ENCODE data around the gene TMEM106B. TPM values are rescaled to one million over a fixed set of nuclear protein-coding genes. Genes with fewer than 3 reads are reported as not detected.
"Not testable (repeated sequence)": the region's sequence is repeated elsewhere in the genome, so short reads cannot be mapped to it uniquely, and the experiment has no call there.

Gene TMEM106B
- total and polyA plus RNA-seq, 2 of the 4 experiments (the other 2 are of a cell fraction), result 24.7 to 59.5 TPM

DNA sequence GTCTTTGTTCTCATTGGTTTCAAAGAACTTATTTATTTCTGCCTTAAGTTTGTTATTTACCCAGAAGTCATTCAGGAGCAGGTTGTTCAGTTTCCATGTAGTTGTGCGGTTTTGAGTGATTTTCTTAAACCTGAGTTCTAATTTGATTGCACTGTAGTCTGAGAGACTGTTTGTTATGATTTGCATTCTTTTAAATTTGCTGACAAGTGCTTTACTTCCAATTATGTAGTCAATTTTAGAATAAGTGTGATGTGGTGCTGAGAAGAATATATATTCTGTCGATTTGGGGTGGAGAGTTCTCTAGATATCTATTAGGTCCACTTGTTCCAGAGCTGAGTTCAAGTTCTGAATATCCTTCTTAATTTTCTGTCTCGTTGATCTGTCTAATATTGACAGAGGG lies 43.0 kb upstream of the TMEM106B start:
- intact Hi-C loops (cut with micrococcal nuclease); H4K8ac ChIP-seq (ENCODE audit: low read depth in 2 of 2, low read length in 2 of 2); H2BK5ac ChIP-seq (ENCODE audit: low read depth, low read length, poor library complexity, severe bottlenecking); H2AK9ac ChIP-seq (replicated peaks; ENCODE audit: low read depth, low read length, poor library complexity); H3K36me3 ChIP-seq (ENCODE audit: control insufficient read depth, insufficient read depth, low read length); H3K79me1 ChIP-seq (ENCODE audit: low read depth in 1 of 2, low read length in 2 of 2); ATAC-seq (ENCODE audit: low read depth); H2AK5ac ChIP-seq (ENCODE audit: low read depth, low read length); dilution Hi-C loops (cut with HindIII; ENCODE audit: low sequenced_read_pairs, unreplicated experiment); H2AFZ ChIP-seq (replicated peaks; ENCODE audit: low read length, poor library complexity); H2BK120ac ChIP-seq (ENCODE audit: low read depth, low read length); H3K9me1 ChIP-seq (ENCODE audit: insufficient read depth, low read length); H3K27ac ChIP-seq (ENCODE audit: insufficient read depth, low read length); H3K4me3 ChIP-seq (ENCODE audit: insufficient read depth, low read depth, low read length); H3K9ac ChIP-seq (ENCODE audit: low read depth, low read length); H4K91ac ChIP-seq (ENCODE audit: insufficient read depth, low read depth, low read length); POLR2A ChIA-PET (ENCODE audit: unreplicated experiment); H3K18ac ChIP-seq (ENCODE audit: low read depth, low read length); H3K9me3 ChIP-seq (ENCODE audit: control insufficient read depth, insufficient read depth, low read length); H4K5ac ChIP-seq (ENCODE audit: low read depth, low read length); H3K23ac ChIP-seq (ENCODE audit: low read depth, low read length); H3K14ac ChIP-seq (replicated peaks; ENCODE audit: low read depth, low read length); BruUV-seq (replicated peaks); in situ Hi-C loops (cut with MboI; ENCODE audit: low sequenced_read_pairs); H3K56ac ChIP-seq (ENCODE audit: extremely low read depth, insufficient read depth, low read length); H4K20me1 ChIP-seq (ENCODE audit: insufficient read depth, low read length); H3K27me3 ChIP-seq (ENCODE audit: control insufficient read depth, insufficient read depth, low read length); H3K4me2 ChIP-seq (ENCODE audit: low read depth, low read length); H2BK20ac ChIP-seq (ENCODE audit: low read depth, low read length); H2BK15ac ChIP-seq (ENCODE audit: low read depth, low read length); DNase-seq; H3K4ac ChIP-seq (ENCODE audit: low read depth, low read length); CTCF ChIA-PET; H3K4me1 ChIP-seq (ENCODE audit: control insufficient read depth, insufficient read depth, low read length): not testable (repeated sequence)
- WGBS, 2 experiments (ENCODE audit: extremely low coverage in 2 of 2, insufficient read length in 1 of 2), result no CpG with 5 or more reads among the region's 3 CpGs

DNA sequence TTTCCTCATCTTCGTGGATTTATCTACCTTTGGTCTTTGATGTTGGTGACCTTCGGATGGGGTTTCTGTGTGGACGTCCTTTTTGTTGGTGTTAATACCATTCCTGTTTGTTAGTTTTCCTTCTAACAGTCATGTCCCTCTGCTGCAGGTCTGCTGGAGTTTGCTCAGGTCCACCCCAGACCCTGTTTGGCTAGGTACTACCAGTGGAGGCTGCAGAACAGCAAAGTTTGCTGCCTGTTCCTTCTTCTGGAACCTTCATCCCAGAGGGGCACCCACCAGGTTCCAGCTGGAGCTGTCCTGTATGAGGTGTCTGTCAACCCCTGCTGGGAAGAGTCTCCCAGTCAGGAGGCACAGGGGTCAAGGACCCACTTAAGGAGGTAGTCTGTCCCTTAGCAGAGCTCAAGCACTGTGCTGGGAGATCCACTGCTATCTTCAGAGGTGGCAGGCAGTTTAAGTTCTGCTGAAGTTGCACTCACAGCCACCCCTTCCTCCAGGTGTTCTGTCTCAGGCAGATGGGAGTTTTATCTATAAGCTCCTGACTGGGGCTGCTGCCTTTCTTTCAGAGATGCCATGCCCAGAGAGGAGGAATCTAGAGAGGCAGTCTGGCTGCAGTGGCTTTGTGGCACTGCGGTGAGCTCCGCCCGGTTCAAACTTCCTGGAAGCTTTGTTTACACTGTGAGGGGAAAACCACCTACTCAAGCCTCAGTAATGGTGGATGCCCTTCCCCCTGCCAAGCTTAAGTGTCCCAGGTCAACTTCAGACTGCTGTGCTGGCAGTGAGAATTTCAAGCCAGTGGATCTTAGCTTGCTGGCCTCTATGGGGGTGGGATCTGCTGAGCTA lies 40.9 kb upstream of the TMEM106B start:
- H4K5ac ChIP-seq (ENCODE audit: low read depth, low read length); H4K20me1 ChIP-seq (ENCODE audit: insufficient read depth, low read length); H3K9me1 ChIP-seq (ENCODE audit: insufficient read depth, low read length); H3K27ac ChIP-seq (ENCODE audit: insufficient read depth, low read length); H3K4ac ChIP-seq (ENCODE audit: low read depth, low read length); H2BK15ac ChIP-seq (ENCODE audit: low read depth, low read length); H2AFZ ChIP-seq (replicated peaks; ENCODE audit: low read length, poor library complexity); H2AK5ac ChIP-seq (ENCODE audit: low read depth, low read length); H2BK20ac ChIP-seq (ENCODE audit: low read depth, low read length); H3K79me1 ChIP-seq (ENCODE audit: low read depth in 1 of 2, low read length in 2 of 2); in situ Hi-C loops (cut with MboI; ENCODE audit: low sequenced_read_pairs); H3K9ac ChIP-seq (ENCODE audit: low read depth, low read length); H3K36me3 ChIP-seq (ENCODE audit: control insufficient read depth, insufficient read depth, low read length); intact Hi-C loops (cut with micrococcal nuclease); H4K91ac ChIP-seq (ENCODE audit: insufficient read depth, low read depth, low read length); POLR2A ChIA-PET (ENCODE audit: unreplicated experiment); dilution Hi-C loops (cut with HindIII; ENCODE audit: low sequenced_read_pairs, unreplicated experiment); CTCF ChIA-PET; H3K4me1 ChIP-seq (ENCODE audit: control insufficient read depth, insufficient read depth, low read length); H2AK9ac ChIP-seq (replicated peaks; ENCODE audit: low read depth, low read length, poor library complexity); H3K56ac ChIP-seq (ENCODE audit: extremely low read depth, insufficient read depth, low read length); H3K4me3 ChIP-seq (ENCODE audit: insufficient read depth, low read depth, low read length); ATAC-seq (ENCODE audit: low read depth); BruUV-seq (replicated peaks); H2BK120ac ChIP-seq (ENCODE audit: low read depth, low read length); H3K4me2 ChIP-seq (ENCODE audit: low read depth, low read length); H3K14ac ChIP-seq (replicated peaks; ENCODE audit: low read depth, low read length); H3K23ac ChIP-seq (ENCODE audit: low read depth, low read length); H3K9me3 ChIP-seq (ENCODE audit: control insufficient read depth, insufficient read depth, low read length); H3K27me3 ChIP-seq (ENCODE audit: control insufficient read depth, insufficient read depth, low read length); H4K8ac ChIP-seq (ENCODE audit: low read depth in 2 of 2, low read length in 2 of 2); H2BK5ac ChIP-seq (ENCODE audit: low read depth, low read length, poor library complexity, severe bottlenecking); H3K18ac ChIP-seq (ENCODE audit: low read depth, low read length); DNase-seq: not testable (repeated sequence)
- WGBS, 2 experiments (ENCODE audit: extremely low coverage in 2 of 2, insufficient read length in 1 of 2), result no CpG with 5 or more reads among the region's 6 CpGs

All from IMR-90 (cell line).